ENCODE measurements around the gene ARID5A. TPM values are rescaled to one million over a fixed set of nuclear protein-coding genes. Genes with fewer than 3 reads are reported as not detected.

The ARID5A gene
- total and polyA plus RNA-seq, 2 donors (not counting 1 experiment from before 2014, with no cell fraction given): 35.5 to 93.0 TPM

GRCh38 chr2:96493072-96493471 is 43.5 kb upstream of the ARID5A start:
- ATAC-seq (ENCODE audit: low read depth) (no peak), DNase-seq (no peak)
- Histone ChIP-seq H3K4me2 (replicated peaks; ENCODE audit: low read depth, low read length, poor library complexity, severe bottlenecking) (no peak overlapping the region), H4K20me1 (ENCODE audit: control insufficient read depth, insufficient read depth, low read length, poor library complexity, severe bottlenecking) (no peaks in the 10 kb centered on the region), H3K4me1 (ENCODE audit: control insufficient read depth in 2 of 2, insufficient read depth in 2 of 2, low read length in 2 of 2) (no peaks in the 10 kb centered on the region), H3K9ac (ENCODE audit: low read length) (no peak overlapping the region), H3K4me3 (ENCODE audit: control extremely low read depth in 1 of 5, extremely low read depth in 1 of 5, insufficient read depth in 1 of 5, low read depth in 2 of 5, low read length in 4 of 5) (no peak overlapping the region), H3K27me3 (replicated peaks in 1 of 4; ENCODE audit: control extremely low read depth in 1 of 4, control insufficient read depth in 3 of 4, insufficient read depth in 4 of 4, low read length in 3 of 4) (no peaks in the 10 kb centered on the region), H2AFZ (ENCODE audit: insufficient read depth, low read depth, low read length, poor library complexity, severe bottlenecking) (no peak overlapping the region), H3K9me3 (ENCODE audit: control extremely low read depth in 1 of 3, control insufficient read depth in 2 of 3, insufficient read depth in 1 of 3, low read length in 2 of 3) (peaks cover 0 to 17% (median 9%) of the 10 kb centered on the region in 3 donors), H3K27ac (ENCODE audit: low read length in 2 of 2) (no peak overlapping the region), H3K79me2 (ENCODE audit: control insufficient read depth, insufficient read depth, low read length) (no peaks in the 10 kb centered on the region), H3K36me3 (replicated peaks in 1 of 2; ENCODE audit: control extremely low read depth in 1 of 2, control insufficient read depth in 1 of 2, extremely low read depth in 1 of 2, insufficient read depth in 2 of 2, low read length in 1 of 2) (no peaks in the 10 kb centered on the region)
- Mint-ChIP-seq H3K27ac (no peak overlapping the region), H3K4me1 (no peaks in the 10 kb centered on the region), H3K27me3 (no peaks in the 10 kb centered on the region), H3K9me3 (ENCODE audit: insufficient read depth) (peaks cover 9% of the 10 kb centered on the region), H3K4me3 (no peak overlapping the region)
- CTCF ChIA-PET: interaction anchor here (1.2 kb wide), 1 partner anchor 13 kb away, joined by 4 read pairs; no protein-coding TSS in a partner anchor
- intact Hi-C loops (cut with micrococcal nuclease): no loop called here
- 93% methylated on average over 3 of the region's 5 CpGs for WGBS (ENCODE audit: insufficient coverage)
- TF ChIP-seq CTCF (IDR thresholded peaks at IDR 0.05) (no peak), EZH2 (IDR thresholded peaks at IDR 0.05; ENCODE audit: borderline replicate concordance, insufficient read depth, low read depth, low read length, poor library complexity, severe bottlenecking) (no peak)
- POLR2A ChIA-PET: no interaction called here

- 100% methylated on average over 1 of the region's 1 CpG for WGBS (ENCODE audit: insufficient coverage)
- CTCF ChIA-PET: no interaction called here
These were observed 42.4 kb upstream of the ARID5A start for GRCh38 chr2:96494188-96494587.

More at GRCh38 chr2:96494188-96494587, 42.4 kb upstream of the ARID5A start:
- Histone ChIP-seq H3K27me3 (replicated peaks in 1 of 4; ENCODE audit: control extremely low read depth in 1 of 4, control insufficient read depth in 3 of 4, insufficient read depth in 4 of 4, low read length in 3 of 4) (no peaks in the 10 kb centered on the region), H3K79me2 (ENCODE audit: control insufficient read depth, insufficient read depth, low read length) (no peaks in the 10 kb centered on the region), H2AFZ (ENCODE audit: insufficient read depth, low read depth, low read length, poor library complexity, severe bottlenecking) (no peak overlapping the region), H3K9ac (ENCODE audit: low read length) (no peak overlapping the region), H3K4me3 (ENCODE audit: control extremely low read depth in 1 of 5, extremely low read depth in 1 of 5, insufficient read depth in 1 of 5, low read depth in 2 of 5, low read length in 4 of 5) (no peak overlapping the region), H3K4me1 (ENCODE audit: control insufficient read depth in 2 of 2, insufficient read depth in 2 of 2, low read length in 2 of 2) (no peaks in the 10 kb centered on the region), H4K20me1 (ENCODE audit: control insufficient read depth, insufficient read depth, low read length, poor library complexity, severe bottlenecking) (no peaks in the 10 kb centered on the region), H3K36me3 (replicated peaks in 1 of 2; ENCODE audit: control extremely low read depth in 1 of 2, control insufficient read depth in 1 of 2, extremely low read depth in 1 of 2, insufficient read depth in 2 of 2, low read length in 1 of 2) (no peaks in the 10 kb centered on the region), H3K4me2 (replicated peaks; ENCODE audit: low read depth, low read length, poor library complexity, severe bottlenecking) (no peak overlapping the region), H3K27ac (ENCODE audit: low read length in 2 of 2) (no peak overlapping the region), H3K9me3 (ENCODE audit: control extremely low read depth in 1 of 3, control insufficient read depth in 2 of 3, insufficient read depth in 1 of 3, low read length in 2 of 3) (peaks cover 0 to 17% (median 9%) of the 10 kb centered on the region in 3 donors)
- POLR2A ChIA-PET: no interaction called here
- Mint-ChIP-seq H3K4me3 (no peak overlapping the region), H3K27ac (no peak overlapping the region), H3K4me1 (no peaks in the 10 kb centered on the region), H3K9me3 (ENCODE audit: insufficient read depth) (peaks cover 9% of the 10 kb centered on the region), H3K27me3 (no peaks in the 10 kb centered on the region)
- ATAC-seq (ENCODE audit: low read depth) (no peak), DNase-seq (no peak)
- intact Hi-C loops (cut with micrococcal nuclease): no loop called here
- TF ChIP-seq EZH2 (IDR thresholded peaks at IDR 0.05; ENCODE audit: borderline replicate concordance, insufficient read depth, low read depth, low read length, poor library complexity, severe bottlenecking) (no peak), CTCF (IDR thresholded peaks at IDR 0.05) (no peak)

Data from B cell (primary cell).